CD4-positive, alpha-beta T cell treated with Interleukin-15 for 1 hour (primary cell): ENCODE data around the gene VPS11.
A peak's percentile ranks its signal among the peaks of the same experiment; 100 is the strongest.
"Not testable (repeated sequence)": the region's sequence is repeated elsewhere in the genome, so short reads cannot be mapped to it uniquely, and the experiment has no call there.

ENCODE experiments used
- DNase-seq: peaks from one replicate; pipeline ENCODE4 v3.0.0-alpha.2; 2020

The VPS11 gene

GRCh38 chr11:119067371-119068222, at the start of gene VPS11:
Gene VPS11 (plus strand): TSS chr11:119067818. CDS start chr11:119067824, 6 bp downstream.
- DNase-seq: peak; percentile 97

DNA sequence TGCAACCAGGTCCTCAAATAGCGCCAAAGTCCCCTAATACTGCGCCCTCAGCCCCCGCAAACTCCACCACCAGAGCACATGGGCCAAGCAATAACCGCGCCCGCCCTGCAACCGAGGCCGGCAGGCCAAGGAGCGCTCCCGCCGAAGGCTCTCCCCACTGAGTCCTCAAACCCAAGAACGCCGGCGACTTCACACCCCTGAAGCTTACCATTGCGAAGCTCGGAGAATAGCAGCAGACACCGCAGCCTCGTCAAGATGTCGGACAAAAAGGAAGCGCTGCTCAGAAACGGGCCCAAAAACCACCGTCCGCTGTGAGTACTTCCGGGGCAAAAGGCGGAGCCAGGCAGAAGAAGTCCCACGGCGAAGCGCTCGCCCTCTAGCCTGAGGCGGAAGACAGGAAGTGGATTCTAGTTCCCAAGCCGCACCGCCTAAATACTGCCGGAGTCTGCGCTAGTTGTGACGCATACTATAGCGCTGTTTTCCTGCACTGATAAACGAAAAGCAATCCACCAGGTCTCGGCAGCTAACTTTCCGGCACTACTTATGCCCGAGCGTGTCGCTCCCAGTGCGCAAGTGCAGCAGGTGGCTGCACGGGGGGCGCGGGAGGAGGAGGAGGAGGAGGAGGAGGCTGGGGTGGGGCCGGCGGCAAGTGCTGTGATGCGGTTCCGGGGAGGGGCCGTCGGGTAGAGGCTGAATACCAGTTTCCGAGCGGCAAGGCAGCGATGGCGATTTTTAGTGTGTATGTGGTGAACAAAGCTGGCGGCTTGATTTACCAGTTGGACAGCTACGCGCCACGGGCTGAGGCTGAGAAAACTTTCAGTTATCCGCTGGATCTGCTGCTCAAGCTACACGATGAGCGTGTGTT, 49.3 kb upstream of the VPS11 start, which contains the start of the genes RPS25 and TRAPPC4:
TSS of gene RPS25 (minus strand) at position 270 of the 865 bp plus-strand sequence. CDS start at position 211, 59 bp downstream.
TSS of gene TRAPPC4 (plus strand) at position 693 of the 865 bp plus-strand sequence. CDS start at position 723, 30 bp downstream.
- peak; percentile 95 for DNase-seq

GRCh38 chr11:119019996-119020395, 47.6 kb upstream of the VPS11 start:
- no peak for DNase-seq

DNA sequence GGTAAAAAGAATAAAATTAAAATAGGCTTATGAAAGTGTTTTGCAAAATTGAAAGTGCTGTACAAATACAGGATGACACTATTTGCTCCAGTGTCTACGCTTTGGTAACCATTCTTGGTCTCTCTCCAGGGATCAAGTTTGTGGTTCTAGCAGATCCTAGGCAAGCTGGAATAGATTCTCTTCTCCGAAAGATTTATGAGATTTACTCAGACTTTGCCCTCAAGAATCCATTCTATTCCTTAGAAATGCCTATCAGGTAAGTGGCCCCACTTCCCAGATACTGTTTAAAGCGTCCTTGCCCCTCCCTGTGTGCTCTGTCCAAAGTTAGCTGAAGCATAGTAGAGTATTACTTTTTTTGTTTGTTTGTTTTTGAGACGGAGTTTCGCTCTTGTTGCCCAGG, 46.0 kb upstream of the VPS11 start:
- DNase-seq: no peak

DNA sequence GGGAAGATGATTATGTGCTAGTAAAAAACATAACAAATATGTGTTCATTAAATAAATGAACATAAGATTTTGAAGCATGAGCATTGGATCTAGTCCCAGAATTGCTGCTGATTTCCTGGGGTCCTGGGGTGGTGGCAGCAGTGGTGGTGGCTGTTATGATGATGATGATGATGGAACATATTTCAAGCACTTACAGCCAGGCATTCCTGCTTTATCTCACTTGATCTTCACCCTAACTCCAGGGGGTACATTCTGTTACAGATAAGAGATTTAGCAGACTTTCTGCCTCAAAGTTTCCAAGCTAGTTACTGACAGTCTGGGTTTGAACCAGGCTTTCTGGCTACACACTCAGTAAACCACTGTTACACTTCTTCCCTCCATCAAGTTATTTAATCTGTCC, 43.9 kb upstream of the VPS11 start:
- no peak for DNase-seq

- no peak for DNase-seq
These were observed 43.1 kb upstream of the VPS11 start for GRCh38 chr11:119024430-119025098.

- no peak for DNase-seq
These were observed 42.5 kb upstream of the VPS11 start for GRCh38 chr11:119025099-119025473.

DNA sequence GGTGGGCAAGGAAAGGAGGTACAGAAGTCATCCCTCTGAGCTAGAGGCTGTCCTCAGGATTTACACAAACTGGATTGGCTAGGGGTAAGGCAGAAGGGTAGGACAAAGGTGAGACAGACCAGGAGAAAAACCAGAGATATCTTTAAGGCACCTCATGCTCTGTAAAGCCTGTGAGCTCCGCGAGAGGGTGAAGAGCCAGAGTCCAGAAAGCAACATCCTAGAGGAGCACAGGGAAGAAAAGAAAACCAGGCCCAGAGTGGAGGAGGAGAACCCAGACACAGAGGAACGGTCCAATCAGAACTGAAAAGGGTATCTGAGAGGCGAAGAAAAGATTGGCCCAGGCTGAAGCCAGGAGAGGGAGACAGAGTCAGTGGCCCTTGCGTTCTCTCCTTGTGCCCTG, 42.1 kb upstream of the VPS11 start:
- no peak for DNase-seq

- DNase-seq: no peak
These were observed 41.4 kb upstream of the VPS11 start for GRCh38 chr11:119025978-119026766.

GRCh38 chr11:119026970-119027369, 40.6 kb upstream of the VPS11 start:
- DNase-seq: no peak

DNA sequence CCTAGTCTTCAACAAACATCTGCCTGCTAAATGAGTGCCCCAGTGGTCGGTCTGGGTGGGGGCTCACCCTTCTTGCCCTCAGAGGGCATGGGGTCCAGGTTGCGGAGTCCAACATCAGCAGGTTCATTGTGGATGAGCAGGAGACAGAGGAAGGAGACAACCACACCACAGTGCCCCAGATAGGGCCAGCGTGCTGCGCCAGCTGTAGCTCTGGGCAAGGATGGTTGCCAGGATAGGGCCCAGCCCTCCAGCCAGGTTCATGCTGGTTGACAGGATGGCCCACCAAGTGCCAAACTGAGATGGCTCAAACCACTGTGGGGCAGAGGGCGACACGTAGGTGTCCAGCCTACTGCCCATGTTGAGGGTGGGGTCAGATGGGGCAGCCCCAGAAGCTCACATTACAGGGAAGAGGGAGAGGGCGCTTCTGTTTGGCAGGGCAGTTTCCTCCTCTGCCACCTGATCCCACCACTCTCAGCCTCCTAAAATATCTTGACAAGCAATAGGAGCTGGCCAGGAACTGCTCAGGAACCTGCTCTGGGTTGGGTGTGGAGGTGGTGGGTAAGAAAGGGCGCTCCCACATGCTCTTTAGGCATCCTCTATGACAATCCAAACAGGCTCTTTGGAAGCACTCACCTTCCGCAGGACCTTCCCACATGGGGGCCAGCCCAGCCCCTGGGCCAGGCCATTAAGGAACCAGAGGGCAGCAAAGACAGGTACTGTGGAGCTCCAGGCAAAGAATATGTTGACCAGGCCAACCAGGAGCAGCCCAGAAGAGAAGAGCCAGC, 39.9 kb upstream of the VPS11 start:
- no peak for DNase-seq

DNA sequence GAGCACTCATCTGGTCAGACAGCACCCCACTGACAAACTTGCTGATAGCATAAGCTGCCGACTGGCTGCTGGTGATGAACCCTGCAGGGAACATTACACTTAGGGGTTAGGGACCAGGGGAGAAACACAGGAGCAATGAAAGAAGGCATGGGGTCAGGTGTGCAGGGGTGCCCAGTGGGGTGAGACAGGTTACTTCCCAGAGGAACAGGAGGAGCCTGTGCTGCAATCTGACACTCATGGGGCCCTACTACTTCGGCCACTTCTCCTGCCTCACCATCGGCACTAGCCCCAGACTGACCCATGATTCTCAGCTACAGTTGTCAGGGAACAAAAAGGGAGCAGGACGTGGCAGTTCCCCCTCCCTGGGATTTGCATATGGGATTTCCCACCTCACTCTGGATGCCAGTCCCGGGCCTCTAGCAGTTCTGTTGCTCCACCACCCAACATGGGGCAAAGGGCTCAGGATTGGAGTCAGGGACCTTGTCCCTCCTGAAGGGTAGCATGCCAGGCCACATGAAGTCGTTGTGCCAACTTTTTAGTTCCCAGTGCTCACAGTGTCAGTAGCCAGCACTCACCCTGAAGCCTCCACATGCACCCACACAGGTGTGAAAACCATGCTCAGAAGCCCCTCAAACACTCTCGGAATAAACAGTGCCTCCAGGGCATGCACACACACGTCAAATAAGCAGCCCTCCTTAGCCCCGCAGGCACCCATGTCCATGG, 39.1 kb upstream of the VPS11 start:
- DNase-seq: no peak

DNA sequence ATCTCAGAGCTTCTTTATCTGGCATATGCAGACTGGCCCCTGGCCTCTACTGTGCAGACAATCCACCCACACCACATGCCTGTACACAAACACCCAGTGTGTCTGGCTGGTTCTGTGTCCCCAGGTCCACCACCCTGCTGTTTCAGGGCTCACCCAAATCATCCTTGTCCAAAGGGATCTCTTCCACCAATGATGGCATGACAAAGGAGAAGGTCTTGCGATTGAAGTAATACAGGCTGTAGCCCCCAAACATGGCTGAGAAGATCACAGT, 38.6 kb upstream of the VPS11 start:
- DNase-seq: no peak

- no peak for DNase-seq
These were observed 38.1 kb upstream of the VPS11 start for GRCh38 chr11:119029340-119030028.

- DNase-seq: no peak
These were observed 37.6 kb upstream of the VPS11 start for GRCh38 chr11:119030029-119030328.

DNA sequence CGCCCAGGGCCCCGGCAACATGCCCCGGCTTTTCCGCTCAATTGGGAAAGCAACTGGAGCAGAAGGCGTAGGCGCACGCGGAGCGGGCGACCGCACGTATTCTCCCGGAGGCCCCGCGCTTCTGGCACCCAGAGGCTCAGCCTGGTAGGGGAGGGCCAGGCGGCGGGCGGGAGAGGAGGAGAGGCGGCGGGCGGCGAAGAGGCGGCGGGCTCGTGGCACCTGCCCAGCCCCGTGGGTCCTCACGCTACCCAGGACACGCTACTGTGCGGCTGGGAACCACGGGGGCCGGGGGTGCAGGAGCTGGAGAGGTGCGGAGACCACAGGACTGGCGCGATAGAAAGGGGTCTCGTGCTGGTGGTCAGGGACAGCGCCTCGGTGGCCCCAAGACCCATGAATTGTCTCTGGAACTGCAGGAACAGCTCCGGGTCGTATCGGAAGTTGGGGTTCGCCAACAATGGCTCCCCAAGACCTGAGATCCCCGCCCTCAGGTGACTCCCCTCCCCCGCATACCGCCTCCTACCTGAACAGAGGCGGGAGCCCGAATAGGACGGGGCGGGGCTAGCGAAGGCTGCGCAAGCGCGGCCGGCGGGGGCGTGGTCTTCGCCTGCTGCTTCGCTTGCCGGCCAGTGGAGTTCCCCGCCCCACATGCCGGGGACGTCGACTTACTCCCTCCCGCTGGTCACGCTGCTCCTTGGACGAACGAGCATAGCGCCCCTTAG, 37.1 kb upstream of the VPS11 start, which contains the start of gene SLC37A4:
TSS of gene SLC37A4 (minus strand) at position 549 of the 719 bp plus-strand sequence.
- peak; percentile 99 for DNase-seq

DNA sequence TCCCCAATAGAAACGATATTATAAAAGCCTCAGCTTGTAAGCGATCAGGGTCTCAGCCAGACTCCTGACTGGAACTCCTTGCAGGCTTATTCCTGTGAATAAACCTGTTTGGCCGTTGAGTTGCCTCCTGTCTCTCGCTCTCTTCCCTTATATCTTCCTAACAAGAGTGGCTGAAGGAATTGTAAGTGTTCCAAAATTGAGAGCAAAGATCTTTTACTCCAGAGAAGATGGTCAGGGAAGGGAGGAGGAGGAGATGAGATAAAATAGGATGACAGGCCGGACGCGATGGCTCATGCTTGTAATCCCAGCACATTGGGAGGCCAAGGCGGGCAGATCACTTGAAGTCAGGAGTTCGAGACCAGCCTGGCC, 35.7 kb upstream of the VPS11 start:
- no peak for DNase-seq

DNA sequence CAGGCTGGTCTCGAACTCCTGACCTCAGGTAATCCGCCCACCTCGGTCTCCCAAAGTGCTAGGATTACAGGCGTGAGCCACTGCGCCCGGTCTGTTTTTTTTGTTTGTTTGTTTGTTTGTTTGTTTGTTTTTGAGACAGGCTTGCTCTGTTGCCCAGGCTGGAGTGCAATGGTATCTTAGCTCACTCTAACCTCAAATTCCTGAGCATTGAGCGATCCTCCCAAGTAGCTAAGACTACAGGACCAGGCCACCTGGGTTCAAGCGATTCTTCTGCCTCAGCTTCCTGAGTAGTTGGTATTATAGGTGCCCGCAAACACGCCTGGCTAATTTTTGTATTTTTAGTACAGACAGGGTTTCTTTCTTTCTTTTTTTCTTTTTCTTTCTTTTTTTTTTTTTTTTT, 34.2 kb upstream of the VPS11 start:
- not testable (repeated sequence) for DNase-seq

- no peak for DNase-seq
These were observed 32.8 kb upstream of the VPS11 start for GRCh38 chr11:119034813-119035212.

DNA sequence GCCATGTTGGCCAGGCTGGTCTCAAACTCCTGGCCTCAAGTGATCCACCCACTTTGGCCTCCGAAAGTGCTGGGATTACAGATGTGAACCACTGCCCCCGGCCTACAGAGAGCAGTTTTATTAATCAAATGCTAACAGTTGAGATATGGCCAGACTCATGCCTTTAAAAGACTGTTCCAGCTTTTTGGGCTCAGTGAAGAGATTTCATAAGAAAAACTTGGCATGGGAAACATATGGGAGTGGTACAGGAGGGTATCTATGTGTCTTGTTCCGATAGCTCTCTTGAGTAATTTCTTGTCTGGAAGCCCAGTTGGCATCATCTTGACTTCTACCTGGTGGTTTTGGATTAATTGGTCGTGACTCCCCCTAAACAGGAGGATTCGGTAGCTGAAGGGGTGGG, 28.7 kb upstream of the VPS11 start:
- DNase-seq: no peak
